CD8-positive, alpha-beta memory T cell (primary cell): Measurements from ENCODE around the gene AUTS2. TPM values are rescaled to one million over a fixed set of nuclear protein-coding genes. Genes with fewer than 3 reads are reported as not detected.

Experiments
- CTCF ChIA-PET: fragments of 350-600 bp; sonication (Branson Sonifier 250); formaldehyde crosslinking; loops from one replicate; lab custom pipeline; 2021; ENCODE audit warnings: antibody characterized with exemption; lab: Charles Lee
- POLR2A ChIA-PET: fragments of 350-600 bp; sonication (Branson Sonifier 250); formaldehyde crosslinking; loops from one replicate; lab custom pipeline; 2021; ENCODE audit warnings: antibody characterized with exemption; lab: Charles Lee
- DNase-seq, 5 donors: peaks; one replicate each; pipeline versions ENCODE4 v3.0.0 to v3.0.0-alpha.2; 2020 to 2022; ENCODE audit warnings: mixed read lengths in 1 of 5
- H3K27ac ChIP-seq: one replicate; pipeline ENCODE4 v1.7.0; 2013; ENCODE audit warnings: low read depth, mild to moderate bottlenecking, low read length, moderate library complexity
- H3K27me3 ChIP-seq: 2 replicates; pipeline ENCODE4 v1.7.0; 2013; ENCODE audit warnings: low read length, mild to moderate bottlenecking; ENCODE audit not compliant: insufficient read depth, poor library complexity, severe bottlenecking
- H3K36me3 ChIP-seq: 2 replicates; pipeline ENCODE4 v1.7.0; 2013; ENCODE audit warnings: mild to moderate bottlenecking, low read length, moderate library complexity; ENCODE audit not compliant: insufficient read depth
- H3K4me1 ChIP-seq: 2 replicates; pipeline ENCODE4 v1.7.0; 2013; ENCODE audit warnings: mild to moderate bottlenecking, low read length, moderate library complexity; ENCODE audit not compliant: insufficient read depth
- H3K4me3 ChIP-seq: 2 replicates; pipeline ENCODE4 v1.7.0; 2013; ENCODE audit warnings: mild to moderate bottlenecking, low read length
- H3K9me3 ChIP-seq: 2 replicates; pipeline ENCODE4 v1.7.0; 2013; ENCODE audit warnings: mild to moderate bottlenecking, low read length
- H3K27ac Mint-ChIP-seq, 8 donors: one replicate each; pipeline ENCODE4 v1.8.0; 2020 to 2021; ENCODE audit warnings: mixed read lengths in 8 of 8, mild to moderate bottlenecking in 6 of 8, inconsistent platforms in 3 of 8, moderate library complexity in 3 of 8
- H3K27me3 Mint-ChIP-seq, 2 donors: one replicate each; pipeline ENCODE4 v1.8.0; 2020 to 2021; ENCODE audit warnings: mixed read lengths in 2 of 2, mild to moderate bottlenecking in 1 of 2, moderate library complexity in 1 of 2
- H3K36me3 Mint-ChIP-seq, 3 donors: one replicate each; pipeline ENCODE4 v1.8.0; 2020 to 2021; ENCODE audit warnings: mixed read lengths in 3 of 3, inconsistent platforms in 1 of 3, mild to moderate bottlenecking in 1 of 3
- H3K4me1 Mint-ChIP-seq, 3 donors: one replicate each; pipeline ENCODE4 v1.8.0; 2020 to 2021; ENCODE audit warnings: mixed read lengths in 3 of 3, inconsistent platforms in 1 of 3, mild to moderate bottlenecking in 1 of 3
- H3K4me3 Mint-ChIP-seq, 7 donors: one replicate each; pipeline ENCODE4 v1.8.0; 2020 to 2021; ENCODE audit warnings: mixed read lengths in 7 of 7, mild to moderate bottlenecking in 6 of 7, moderate library complexity in 4 of 7, inconsistent platforms in 2 of 7
- H3K9me3 Mint-ChIP-seq, 5 donors: one replicate each; pipeline ENCODE4 v1.8.0; 2020 to 2022; ENCODE audit warnings: mixed read lengths in 5 of 5, mild to moderate bottlenecking in 3 of 5, moderate library complexity in 2 of 5, inconsistent platforms in 1 of 5
- polyA plus RNA-seq: library from polyadenylated mRNA; unstranded; fragments of 300-500 nt; fragmentation: Illumina TruSeq; gene quantifications from one replicate; pipeline ENCODE4 v1.2.3, GENCODE V29; 2021
- total RNA-seq, 2 experiments: library from RNA; stranded (reverse); gene quantifications; one replicate each; pipeline ENCODE4 v1.2.3, GENCODE V29; 2021

AUTS2 gene
- total and polyA plus RNA-seq, 3 experiments from 2014 or later: 4.4 to 9.9 (median 5.3) TPM

DNA sequence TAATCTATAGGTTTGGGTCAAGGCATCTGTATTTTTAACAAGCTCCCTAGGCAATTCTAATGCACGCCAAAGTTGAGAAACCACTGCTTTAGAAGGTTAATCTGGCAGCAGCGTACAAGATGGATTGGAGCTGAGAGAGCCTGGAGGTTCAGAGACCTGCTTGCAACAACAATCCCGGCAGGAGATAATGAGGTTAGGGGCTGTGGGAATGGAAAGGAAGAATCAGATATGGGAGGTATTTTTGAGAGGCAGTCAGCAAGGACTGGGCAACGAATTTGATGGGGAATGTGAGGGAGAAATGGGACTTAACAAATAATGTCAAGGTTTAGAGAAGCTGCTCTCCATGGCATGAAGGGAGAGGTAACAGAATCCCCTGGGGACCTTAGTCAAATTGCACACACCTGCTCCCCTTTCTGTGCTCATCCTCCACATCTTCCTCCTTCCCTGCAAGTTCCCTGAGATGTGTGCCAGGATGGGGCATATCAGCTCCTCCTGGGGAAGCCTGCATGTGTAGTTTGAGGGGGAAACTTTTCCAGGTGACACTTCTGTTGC lies 802.6 kb downstream of the AUTS2 start:
- H3K27me3 ChIP-seq: no peaks in the 10 kb centered on the region
- no peak overlapping the region for H3K27ac ChIP-seq
- no peaks in the 10 kb centered on the region for H3K36me3 Mint-ChIP-seq
- peaks cover 1 to 4% of the 10 kb centered on the region in 2 donors for H3K27me3 Mint-ChIP-seq
- CTCF ChIA-PET: no interaction called here
- H3K9me3 Mint-ChIP-seq: no peaks in the 10 kb centered on the region
- H3K4me1 Mint-ChIP-seq: no peaks in the 10 kb centered on the region
- POLR2A ChIA-PET: no interaction called here
- DNase-seq: no peak
- no peak overlapping the region for H3K27ac Mint-ChIP-seq
- H3K4me3 ChIP-seq: no peak overlapping the region
- no peaks in the 10 kb centered on the region for H3K9me3 ChIP-seq
- no peaks in the 10 kb centered on the region for H3K36me3 ChIP-seq
- no peaks in the 10 kb centered on the region for H3K4me1 ChIP-seq
- H3K4me3 Mint-ChIP-seq: no peak overlapping the region

DNA sequence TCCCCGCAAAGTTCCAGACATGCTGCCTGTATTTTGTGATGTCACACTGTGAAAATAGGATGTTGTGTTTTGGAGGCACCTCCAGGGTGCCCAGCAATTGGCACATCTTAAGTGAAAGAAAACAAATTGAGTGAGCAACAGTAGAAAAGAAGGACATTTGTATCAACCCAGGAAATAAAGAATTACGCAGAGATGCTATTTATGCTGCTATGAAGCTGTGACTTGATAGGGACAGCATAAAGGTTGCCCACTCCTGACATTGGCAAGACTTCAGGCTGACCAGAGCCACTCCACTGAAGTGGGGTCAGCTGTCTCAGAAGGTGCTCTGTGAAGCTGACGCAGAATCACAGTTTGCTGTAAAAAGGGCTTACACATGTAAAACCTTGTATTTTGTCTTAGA lies 803.8 kb downstream of the AUTS2 start:
- Mint-ChIP-seq H3K4me3 (no peak overlapping the region), H3K36me3 (no peaks in the 10 kb centered on the region), H3K27ac (no peak overlapping the region), H3K4me1 (no peaks in the 10 kb centered on the region), H3K27me3 (peaks cover 1 to 4% of the 10 kb centered on the region in 2 donors), H3K9me3 (no peaks in the 10 kb centered on the region)
- Histone ChIP-seq H3K27me3 (no peaks in the 10 kb centered on the region), H3K4me1 (no peaks in the 10 kb centered on the region), H3K9me3 (no peaks in the 10 kb centered on the region), H3K27ac (no peak overlapping the region), H3K36me3 (no peaks in the 10 kb centered on the region), H3K4me3 (no peak overlapping the region)
- no peak for DNase-seq
- POLR2A ChIA-PET: interaction anchor here (0.7 kb wide), 1 partner anchor 82 kb away, joined by 3 read pairs; no protein-coding TSS in a partner anchor
- CTCF ChIA-PET: no interaction called here

- Histone ChIP-seq H3K4me3 (no peak overlapping the region), H3K9me3 (no peaks in the 10 kb centered on the region), H3K27ac (no peak overlapping the region), H3K4me1 (no peaks in the 10 kb centered on the region), H3K27me3 (no peaks in the 10 kb centered on the region), H3K36me3 (no peaks in the 10 kb centered on the region)
- CTCF ChIA-PET: no interaction called here
- no peak for DNase-seq
- POLR2A ChIA-PET: no interaction called here
- no peaks in the 10 kb centered on the region for H3K36me3 Mint-ChIP-seq
- no peaks in the 10 kb centered on the region for H3K4me1 Mint-ChIP-seq
- no peak overlapping the region for H3K27ac Mint-ChIP-seq
- H3K9me3 Mint-ChIP-seq: no peaks in the 10 kb centered on the region
- H3K4me3 Mint-ChIP-seq: no peak overlapping the region
- peaks cover 2 to 5% of the 10 kb centered on the region in 2 donors for H3K27me3 Mint-ChIP-seq
Observed at GRCh38 chr7:70405241-70405640, 807.0 kb downstream of the AUTS2 start.

DNA sequence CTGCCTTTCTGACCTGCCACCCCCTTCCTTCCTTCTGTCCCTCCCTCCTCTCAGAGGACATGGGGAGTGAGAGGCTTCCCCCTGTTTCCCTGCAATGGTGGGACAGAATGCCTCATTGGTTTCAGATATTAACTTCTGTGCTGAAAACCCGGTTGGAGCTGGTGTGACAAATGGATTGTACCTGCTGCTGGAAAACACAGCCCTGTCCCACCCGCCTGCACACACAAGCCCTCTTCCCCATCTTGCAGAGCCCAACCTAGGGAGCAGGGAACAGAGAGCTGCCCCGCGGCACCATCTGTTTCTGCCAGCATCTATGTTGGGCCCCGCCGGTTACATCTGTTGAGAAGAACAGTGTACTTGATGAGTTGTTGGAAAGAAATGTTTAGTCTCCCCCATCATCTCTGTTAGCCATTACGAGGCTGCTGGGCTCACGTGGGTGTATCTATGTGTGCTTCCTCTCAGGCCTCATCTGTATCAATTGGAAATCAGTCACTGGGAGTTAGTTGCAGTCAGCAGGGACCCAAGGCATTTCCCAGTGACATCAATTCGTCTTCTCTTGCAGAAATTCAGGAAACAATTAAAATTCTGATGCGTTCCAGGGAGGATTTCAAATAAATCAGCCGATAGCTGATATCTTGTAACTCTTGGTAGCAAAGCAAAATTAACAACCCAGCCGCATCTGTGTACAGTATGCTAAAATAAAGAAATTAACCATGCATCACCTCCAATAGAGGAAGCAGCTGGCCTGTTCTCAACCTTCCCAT lies 808.1 kb downstream of the AUTS2 start:
- Mint-ChIP-seq H3K9me3 (no peaks in the 10 kb centered on the region), H3K4me1 (no peaks in the 10 kb centered on the region), H3K4me3 (no peak overlapping the region), H3K27ac (no peak overlapping the region), H3K27me3 (peaks cover 0 to 4% of the 10 kb centered on the region in 2 donors), H3K36me3 (no peaks in the 10 kb centered on the region)
- ChIA-PET POLR2A (no interaction called here), CTCF (no interaction called here)
- Histone ChIP-seq H3K4me1 (no peaks in the 10 kb centered on the region), H3K4me3 (no peak overlapping the region), H3K9me3 (no peaks in the 10 kb centered on the region), H3K27ac (no peak overlapping the region), H3K36me3 (no peaks in the 10 kb centered on the region), H3K27me3 (no peaks in the 10 kb centered on the region)
- no peak for DNase-seq

- H3K9me3 ChIP-seq: no peaks in the 10 kb centered on the region
- Mint-ChIP-seq H3K27ac (no peak overlapping the region), H3K36me3 (no peaks in the 10 kb centered on the region), H3K27me3 (peaks cover 0 to 4% of the 10 kb centered on the region in 2 donors), H3K4me3 (no peak overlapping the region), H3K4me1 (no peaks in the 10 kb centered on the region), H3K9me3 (no peaks in the 10 kb centered on the region)
- no peaks in the 10 kb centered on the region for H3K27me3 ChIP-seq
- no peak overlapping the region for H3K4me3 ChIP-seq
- H3K4me1 ChIP-seq: no peaks in the 10 kb centered on the region
- no peak overlapping the region for H3K27ac ChIP-seq
- H3K36me3 ChIP-seq: no peaks in the 10 kb centered on the region
- DNase-seq: no peak
- ChIA-PET CTCF (no interaction called here), POLR2A (no interaction called here)
Observed at GRCh38 chr7:70406950-70407209, 808.6 kb downstream of the AUTS2 start.

GRCh38 chr7:70408477-70408876 lies 810.2 kb downstream of the AUTS2 start:
- Mint-ChIP-seq H3K27me3 (peaks cover 0 to 4% of the 10 kb centered on the region in 2 donors), H3K36me3 (no peaks in the 10 kb centered on the region), H3K4me3 (no peak overlapping the region), H3K9me3 (no peaks in the 10 kb centered on the region), H3K4me1 (no peaks in the 10 kb centered on the region), H3K27ac (no peak overlapping the region)
- Histone ChIP-seq H3K4me3 (no peak overlapping the region), H3K9me3 (no peaks in the 10 kb centered on the region), H3K4me1 (no peaks in the 10 kb centered on the region), H3K27me3 (no peaks in the 10 kb centered on the region), H3K36me3 (no peaks in the 10 kb centered on the region), H3K27ac (no peak overlapping the region)
- DNase-seq: no peak
- POLR2A ChIA-PET: no interaction called here
- CTCF ChIA-PET: no interaction called here

DNA sequence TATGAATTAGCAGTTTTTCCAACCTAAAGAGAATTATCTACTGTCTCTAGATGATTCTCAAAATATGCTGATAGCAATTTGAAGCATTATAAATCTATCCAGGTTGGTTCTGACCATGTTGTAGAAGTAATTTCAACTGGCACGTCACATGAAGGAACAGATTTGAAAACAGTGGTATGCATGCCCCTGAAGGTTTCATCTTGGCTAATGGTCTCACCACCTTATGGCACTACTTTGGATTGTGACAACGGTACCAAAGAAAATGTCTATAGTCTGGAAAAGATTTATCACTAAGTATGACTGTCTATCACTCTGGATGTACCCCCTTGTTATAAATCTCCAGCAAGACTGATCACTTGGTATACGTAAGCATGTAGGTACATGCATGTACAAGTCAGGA lies 810.6 kb downstream of the AUTS2 start:
- Mint-ChIP-seq H3K27me3 (peaks cover 0 to 4% of the 10 kb centered on the region in 2 donors), H3K36me3 (no peaks in the 10 kb centered on the region), H3K4me3 (no peak overlapping the region), H3K27ac (no peak overlapping the region), H3K9me3 (no peaks in the 10 kb centered on the region), H3K4me1 (no peaks in the 10 kb centered on the region)
- H3K9me3 ChIP-seq: no peaks in the 10 kb centered on the region
- POLR2A ChIA-PET: no interaction called here
- H3K27me3 ChIP-seq: no peaks in the 10 kb centered on the region
- H3K4me1 ChIP-seq: no peaks in the 10 kb centered on the region
- CTCF ChIA-PET: interaction anchor here (1.0 kb wide), 1 partner anchor 289 kb away, joined by 3 read pairs; no protein-coding TSS in a partner anchor
- H3K4me3 ChIP-seq: no peak overlapping the region
- no peak for DNase-seq
- no peaks in the 10 kb centered on the region for H3K36me3 ChIP-seq
- H3K27ac ChIP-seq: no peak overlapping the region

GRCh38 chr7:70410134-70410750 lies 812.0 kb downstream of the AUTS2 start:
- no peak overlapping the region for H3K27ac Mint-ChIP-seq
- Histone ChIP-seq H3K4me3 (no peak overlapping the region), H3K27me3 (no peaks in the 10 kb centered on the region), H3K27ac (no peak overlapping the region), H3K9me3 (no peaks in the 10 kb centered on the region), H3K4me1 (no peaks in the 10 kb centered on the region), H3K36me3 (no peaks in the 10 kb centered on the region)
- no peak overlapping the region for H3K4me3 Mint-ChIP-seq
- DNase-seq: no peak
- peaks cover 0 to 4% of the 10 kb centered on the region in 2 donors for H3K27me3 Mint-ChIP-seq
- ChIA-PET CTCF (interaction anchor here (1.0 kb wide), 1 partner anchor 288 kb away, joined by 3 read pairs; no protein-coding TSS in a partner anchor), POLR2A (no interaction called here)
- H3K36me3 Mint-ChIP-seq: no peaks in the 10 kb centered on the region
- no peaks in the 10 kb centered on the region for H3K4me1 Mint-ChIP-seq
- no peaks in the 10 kb centered on the region for H3K9me3 Mint-ChIP-seq
